T-cell (primary cell): ENCODE data around the gene CALML5. TPM values are rescaled to one million over a fixed set of nuclear protein-coding genes. Genes with fewer than 3 reads are reported as not detected.

Experiments
- ATAC-seq, 4 experiments: fragments of 200-7000 bp in 3 of 4; fragments of 150-1000 bp in 1 of 4; cut with Tn5 transposase; replicated peaks in 1 of 4; 1 replicate in 3 of 4; 2 replicates in 1 of 4; pipeline ENCODE4 v1.10.0; 2021; ENCODE audit warnings: moderate library complexity in 3 of 4, mild to moderate bottlenecking in 2 of 4, moderate number of reproducible peaks in 1 of 4
- CTCF ChIA-PET, 2 donors: fragments of 300-600 bp; sonication (Branson Sonifier 250); formaldehyde crosslinking; loops; one replicate each; lab custom pipeline; 2022; ENCODE audit warnings: antibody characterized with exemption in 2 of 2; lab: Charles Lee
- POLR2A ChIA-PET, 2 donors: fragments of 300-600 bp; sonication (Branson Sonifier 250); formaldehyde crosslinking; loops; one replicate each; lab custom pipeline; 2022; ENCODE audit warnings: antibody characterized with exemption in 2 of 2; lab: Charles Lee
- DNase-seq, 35 experiments: peaks; one replicate each; pipeline versions ENCODE4 v3.0.0 to v3.0.0-alpha.2; 2013 to 2023
- H3K27ac ChIP-seq: one replicate; pipeline ENCODE4 v1.5.1; 2013; ENCODE audit warnings: low read length
- H3K27me3 ChIP-seq, 2 experiments: replicated peaks in 1 of 2; 1 replicate in 1 of 2; 2 replicates in 1 of 2; pipeline versions ENCODE4 v1.6.1 to v1.7.0; 2013; ENCODE audit warnings: low read length in 1 of 2, mixed read lengths in 1 of 2; ENCODE audit not compliant: control insufficient read depth in 2 of 2, insufficient read depth in 2 of 2; ENCODE audit errors: extremely low read depth in 1 of 2
- H3K36me3 ChIP-seq, 2 donors: 1 replicate in 1 of 2; 2 replicates in 1 of 2; pipeline versions ENCODE4 v1.6.1 to v1.7.0; 2013; ENCODE audit warnings: low read length in 1 of 2; ENCODE audit not compliant: control insufficient read depth in 2 of 2, insufficient read depth in 1 of 2; ENCODE audit errors: extremely low read depth in 1 of 2
- H3K4me1 ChIP-seq, 2 experiments: 1 replicate in 1 of 2; 2 replicates in 1 of 2; pipeline versions ENCODE4 v1.6.1 to v1.7.0; 2013; ENCODE audit warnings: low read length in 2 of 2, mixed read lengths in 1 of 2; ENCODE audit not compliant: insufficient read depth in 2 of 2, control insufficient read depth in 1 of 2; ENCODE audit errors: extremely low read depth in 1 of 2
- H3K4me3 ChIP-seq, 2 donors: 1 replicate in 1 of 2; 2 replicates in 1 of 2; pipeline versions ENCODE4 v1.5.1 to v1.7.0; 2013; ENCODE audit warnings: mild to moderate bottlenecking in 2 of 2, low read length in 1 of 2, moderate library complexity in 1 of 2; ENCODE audit not compliant: control insufficient read depth in 1 of 2; ENCODE audit errors: extremely low read depth in 1 of 2
- H3K9me3 ChIP-seq: 2 replicates; pipeline ENCODE4 v1.7.0; 2013
- H3K27ac Mint-ChIP-seq, 2 donors: one replicate each; pipeline ENCODE4 v1.8.0; 2020 to 2021; ENCODE audit warnings: mild to moderate bottlenecking in 2 of 2, mixed read lengths in 2 of 2
- H3K27me3 Mint-ChIP-seq, 2 donors: one replicate each; pipeline ENCODE4 v1.8.0; 2021 to 2022; ENCODE audit warnings: mixed read lengths in 2 of 2
- H3K36me3 Mint-ChIP-seq: one replicate; pipeline ENCODE4 v1.8.0; 2021; ENCODE audit warnings: mixed read lengths
- H3K4me1 Mint-ChIP-seq, 3 donors: one replicate each; pipeline ENCODE4 v1.8.0; 2020 to 2022; ENCODE audit warnings: mixed read lengths in 3 of 3, mild to moderate bottlenecking in 1 of 3
- H3K4me3 Mint-ChIP-seq, 3 donors: one replicate each; pipeline ENCODE4 v1.8.0; 2020 to 2022; ENCODE audit warnings: mild to moderate bottlenecking in 3 of 3, mixed read lengths in 3 of 3, moderate library complexity in 3 of 3
- H3K9me3 Mint-ChIP-seq, 3 donors: one replicate each; pipeline ENCODE4 v1.8.0; 2020 to 2022; ENCODE audit warnings: mixed read lengths in 3 of 3
- WGBS: methylation state at CpG from one replicate; pipeline ENCODE4 v1.1.5; 2013; ENCODE audit warnings: missing lambda C conversion rate; ENCODE audit not compliant: insufficient coverage; 5-methylcytosine and 5-hydroxymethylcytosine counted together
- total RNA-seq, 35 experiments: library from RNA in 6 of 35; stranded (reverse) in 6 of 35; fragments of 120-200 nt in 1 of 35; gene quantifications; one replicate each; pipeline versions ENCODE4 v1.2.1 to v1.2.4 and lab custom pipeline; 2013 to 2026

CALML5 gene
- total RNA-seq, 5 donors from 2014 or later (not counting 1 experiment from before 2014, with no cell fraction given) = not detected

- H3K36me3 ChIP-seq = peaks cover 0 to 3% of the 10 kb centered on the region in 2 donors
- DNase-seq = no peak
- ChIA-PET CTCF (no interaction called here), POLR2A (no interaction called here)
- no peak overlapping the region for H3K27ac Mint-ChIP-seq
- H3K36me3 Mint-ChIP-seq = peaks cover 2% of the 10 kb centered on the region
- whole genome bisulfite sequencing = 90% methylated on average over 7 of the region's 7 CpGs
- peaks cover 0 to 4% of the 10 kb centered on the region in 2 donors for H3K27me3 Mint-ChIP-seq
- no peaks in the 10 kb centered on the region for H3K27me3 ChIP-seq
- no peak overlapping the region for H3K4me3 ChIP-seq
- peaks cover 0 to under 1% (median 0%) of the 10 kb centered on the region in 3 donors for H3K9me3 Mint-ChIP-seq
- no peak overlapping the region for H3K27ac ChIP-seq
- H3K4me1 ChIP-seq = peaks cover 0 to 10% of the 10 kb centered on the region in 2 experiments
- H3K9me3 ChIP-seq = no peaks in the 10 kb centered on the region
- peaks cover 6 to 19% (median 10%) of the 10 kb centered on the region in 3 donors for H3K4me1 Mint-ChIP-seq
- no peak overlapping the region for H3K4me3 Mint-ChIP-seq
- no peak for ATAC-seq
Observed at GRCh38 chr10:5462841-5463293, 36.5 kb downstream of the CALML5 start.

- ChIA-PET CTCF (no interaction called here), POLR2A (interaction anchor here in 1 of 2 donors (0.7 kb wide), 1 partner anchor 1808 kb away, joined by 4 read pairs; no protein-coding TSS in a partner anchor)
- Mint-ChIP-seq H3K27me3 (peaks cover 0 to 4% of the 10 kb centered on the region in 2 donors), H3K27ac (no peak overlapping the region), H3K4me1 (peaks cover 9 to 23% (median 12%) of the 10 kb centered on the region in 3 donors), H3K9me3 (no peaks in the 10 kb centered on the region), H3K36me3 (peaks cover 4% of the 10 kb centered on the region), H3K4me3 (no peak overlapping the region)
- Histone ChIP-seq H3K9me3 (no peaks in the 10 kb centered on the region), H3K4me1 (peaks cover 0 to 13% of the 10 kb centered on the region in 2 experiments), H3K27ac (no peak overlapping the region), H3K36me3 (peaks cover 0 to 3% of the 10 kb centered on the region in 2 donors), H3K4me3 (no peak overlapping the region), H3K27me3 (no peaks in the 10 kb centered on the region)
- no peak for ATAC-seq
- no peak for DNase-seq
- WGBS = 90% methylated on average over 14 of the region's 17 CpGs
Observed at GRCh38 chr10:5461914-5462840, 37.2 kb downstream of the CALML5 start.

- no peak overlapping the region for H3K27ac Mint-ChIP-seq
Observed at GRCh38 chr10:5461203-5461588, 38.2 kb downstream of the CALML5 start.

GRCh38 chr10:5460468-5461202 is 38.7 kb downstream of the CALML5 start:
- ChIA-PET POLR2A (no interaction called here), CTCF (interaction anchor here (1.0 to 1.1 kb wide), 2 partner anchors 13 to 17 kb away, joined by 3 read pairs; no protein-coding TSS in a partner anchor)
- H3K4me3 ChIP-seq = no peak overlapping the region
- no peak for ATAC-seq
- H3K27ac ChIP-seq = no peak overlapping the region
- H3K9me3 Mint-ChIP-seq = no peaks in the 10 kb centered on the region
- no peak overlapping the region for H3K27ac Mint-ChIP-seq
- peaks cover 9 to 14% (median 9%) of the 10 kb centered on the region in 3 donors for H3K4me1 Mint-ChIP-seq
- H3K36me3 Mint-ChIP-seq = peaks cover 9% of the 10 kb centered on the region
- H3K36me3 ChIP-seq = peaks cover 8 to 9% of the 10 kb centered on the region in 2 donors
- no peaks in the 10 kb centered on the region for H3K27me3 ChIP-seq
- no peaks in the 10 kb centered on the region for H3K9me3 ChIP-seq
- 100% methylated on average over 3 of the region's 14 CpGs for WGBS
- no peak for DNase-seq
- peaks cover 0 to 13% of the 10 kb centered on the region in 2 experiments for H3K4me1 ChIP-seq
- H3K4me3 Mint-ChIP-seq = no peak overlapping the region
- H3K27me3 Mint-ChIP-seq = peaks cover 0 to 4% of the 10 kb centered on the region in 2 donors

More at GRCh38 chr10:5461203-5461588, 38.2 kb downstream of the CALML5 start:
- Histone ChIP-seq H3K36me3 (peaks cover 5 to 8% of the 10 kb centered on the region in 2 donors), H3K9me3 (no peaks in the 10 kb centered on the region), H3K4me3 (no peak overlapping the region), H3K27me3 (no peaks in the 10 kb centered on the region), H3K4me1 (peaks cover 0 to 13% of the 10 kb centered on the region in 2 experiments), H3K27ac (no peak overlapping the region)
- CTCF ChIA-PET = interaction anchor here (1.0 to 1.1 kb wide), 2 partner anchors 14 to 18 kb away, joined by 3 read pairs; no protein-coding TSS in a partner anchor
- Mint-ChIP-seq H3K4me3 (no peak overlapping the region), H3K9me3 (no peaks in the 10 kb centered on the region), H3K4me1 (peaks cover 9 to 16% (median 9%) of the 10 kb centered on the region in 3 donors), H3K27me3 (peaks cover 0 to 4% of the 10 kb centered on the region in 2 donors), H3K36me3 (peaks cover 9% of the 10 kb centered on the region)
- DNase-seq (no peak), ATAC-seq (no peak)
- POLR2A ChIA-PET = no interaction called here
- WGBS = no CpG with 5 or more reads among the region's 4 CpGs

GRCh38 chr10:5458949-5459747 is 40.2 kb downstream of the CALML5 start:
- ChIA-PET POLR2A (no interaction called here), CTCF (interaction anchor here in 1 of 2 donors (0.6 kb wide), 1 partner anchor 329 kb away, joined by 3 read pairs; no protein-coding TSS in a partner anchor)
- Histone ChIP-seq H3K27ac (no peak overlapping the region), H3K9me3 (no peaks in the 10 kb centered on the region), H3K27me3 (no peaks in the 10 kb centered on the region), H3K4me3 (no peak overlapping the region), H3K36me3 (peaks cover 15 to 16% of the 10 kb centered on the region in 2 donors), H3K4me1 (peaks cover 0 to 13% of the 10 kb centered on the region in 2 experiments)
- Mint-ChIP-seq H3K27me3 (peaks cover 0 to 4% of the 10 kb centered on the region in 2 donors), H3K4me1 (peaks cover 9 to 11% (median 9%) of the 10 kb centered on the region in 3 donors), H3K36me3 (peaks cover 15% of the 10 kb centered on the region), H3K4me3 (no peak overlapping the region), H3K9me3 (no peaks in the 10 kb centered on the region), H3K27ac (no peak overlapping the region)
- no peak for ATAC-seq
- DNase-seq = no peak
- 100% methylated on average over 2 of the region's 8 CpGs for WGBS
